C4-2B (cell line): Measurements from ENCODE around the gene PTN.

Source experiments
- H3K27ac ChIP-seq: fragments of 450-650 bp; 2 replicates; pipeline ENCODE4 v1.5.1; 2017
- ZFX ChIP-seq: fragments of 450-650 bp; IDR thresholded peaks from 2 replicates; pipeline ENCODE4 v1.6.1; 2017
- TF ChIP-seq, protein P1 (sequence below): fragments of 450-650 bp; conservative IDR thresholded peaks from 2 replicates; pipeline ENCODE4 v1.5.1; 2017; ENCODE audit warnings: mild to moderate bottlenecking

The PTN gene

DNA sequence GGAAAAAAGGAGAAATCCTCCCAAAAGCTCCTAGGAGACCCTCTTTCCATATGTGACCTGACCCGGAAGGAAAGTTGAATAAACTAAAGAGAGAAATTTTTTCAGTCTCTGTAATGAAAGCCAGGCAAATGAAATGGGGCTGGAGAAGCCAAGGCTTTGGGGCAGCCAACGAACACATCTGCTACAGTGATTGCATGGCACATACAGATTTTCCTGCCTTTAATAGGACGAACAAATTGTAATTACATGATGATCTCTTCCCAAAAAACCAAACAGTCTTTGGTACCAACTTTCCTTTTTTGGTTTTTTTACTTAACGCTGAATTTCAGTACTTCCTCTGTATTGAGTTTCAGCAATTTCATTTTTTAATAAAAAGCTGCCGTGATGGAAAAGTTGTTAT is 23.5 kb upstream of the PTN start:
- TF ChIP-seq, protein P1, sequence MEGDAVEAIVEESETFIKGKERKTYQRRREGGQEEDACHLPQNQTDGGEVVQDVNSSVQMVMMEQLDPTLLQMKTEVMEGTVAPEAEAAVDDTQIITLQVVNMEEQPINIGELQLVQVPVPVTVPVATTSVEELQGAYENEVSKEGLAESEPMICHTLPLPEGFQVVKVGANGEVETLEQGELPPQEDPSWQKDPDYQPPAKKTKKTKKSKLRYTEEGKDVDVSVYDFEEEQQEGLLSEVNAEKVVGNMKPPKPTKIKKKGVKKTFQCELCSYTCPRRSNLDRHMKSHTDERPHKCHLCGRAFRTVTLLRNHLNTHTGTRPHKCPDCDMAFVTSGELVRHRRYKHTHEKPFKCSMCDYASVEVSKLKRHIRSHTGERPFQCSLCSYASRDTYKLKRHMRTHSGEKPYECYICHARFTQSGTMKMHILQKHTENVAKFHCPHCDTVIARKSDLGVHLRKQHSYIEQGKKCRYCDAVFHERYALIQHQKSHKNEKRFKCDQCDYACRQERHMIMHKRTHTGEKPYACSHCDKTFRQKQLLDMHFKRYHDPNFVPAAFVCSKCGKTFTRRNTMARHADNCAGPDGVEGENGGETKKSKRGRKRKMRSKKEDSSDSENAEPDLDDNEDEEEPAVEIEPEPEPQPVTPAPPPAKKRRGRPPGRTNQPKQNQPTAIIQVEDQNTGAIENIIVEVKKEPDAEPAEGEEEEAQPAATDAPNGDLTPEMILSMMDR = no peak
- TF ChIP-seq ZFX = no peak

DNA sequence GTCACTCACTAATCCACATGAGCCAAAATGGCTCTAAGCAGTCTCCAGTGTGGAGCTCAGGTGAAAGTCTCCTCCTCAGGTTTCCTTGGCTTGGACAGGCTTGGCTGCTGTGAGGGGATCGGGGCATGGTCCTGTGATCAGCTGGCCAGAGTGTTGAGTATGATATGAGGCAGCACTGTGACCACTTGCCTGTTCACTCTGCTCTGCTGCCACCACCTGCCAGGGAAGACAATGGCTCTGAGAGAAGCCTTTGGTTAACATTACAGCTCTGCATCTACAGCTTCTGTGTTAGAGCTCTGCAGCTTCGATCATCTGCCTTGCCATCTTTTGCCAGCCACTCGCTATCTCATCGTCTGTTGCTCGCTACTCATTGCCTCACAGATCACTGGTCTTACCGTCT is 20.1 kb upstream of the PTN start:
- no peak for TF ChIP-seq ZFX
- TF ChIP-seq, protein P1 = no peak
- H3K27ac ChIP-seq = no peak overlapping the region

More for the DNA sequence above, 23.5 kb upstream of the PTN start:
- no peak overlapping the region for H3K27ac ChIP-seq

DNA sequence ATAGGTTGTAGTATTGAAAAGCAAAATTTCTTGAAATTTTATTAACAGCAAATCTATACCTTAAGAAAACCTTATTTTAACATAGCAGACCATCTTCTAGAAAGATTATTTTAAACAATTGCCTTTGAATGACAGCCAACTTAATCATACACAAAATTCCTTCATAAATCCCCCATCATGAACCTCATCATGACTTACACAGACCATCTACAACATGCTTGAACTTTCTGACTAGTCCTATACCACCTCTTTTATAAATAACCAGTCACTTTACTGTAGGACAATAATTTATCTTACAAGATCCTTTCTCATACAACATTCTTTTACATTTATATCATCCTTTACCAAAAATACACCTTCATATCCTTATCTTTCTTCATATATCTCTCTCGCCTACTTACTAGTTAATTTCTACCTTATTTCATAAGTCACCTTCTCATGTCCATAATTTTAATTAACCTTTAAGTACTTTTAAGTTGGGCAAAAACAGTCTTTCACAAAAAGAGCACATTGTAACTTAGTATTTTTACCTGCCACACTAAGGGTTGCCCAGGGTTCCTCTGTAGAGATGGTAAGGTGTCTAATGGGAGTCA is 16.6 kb upstream of the PTN start:
- TF ChIP-seq ZFX = no peak
- TF ChIP-seq, protein P1 = no peak
- no peak overlapping the region for H3K27ac ChIP-seq

DNA sequence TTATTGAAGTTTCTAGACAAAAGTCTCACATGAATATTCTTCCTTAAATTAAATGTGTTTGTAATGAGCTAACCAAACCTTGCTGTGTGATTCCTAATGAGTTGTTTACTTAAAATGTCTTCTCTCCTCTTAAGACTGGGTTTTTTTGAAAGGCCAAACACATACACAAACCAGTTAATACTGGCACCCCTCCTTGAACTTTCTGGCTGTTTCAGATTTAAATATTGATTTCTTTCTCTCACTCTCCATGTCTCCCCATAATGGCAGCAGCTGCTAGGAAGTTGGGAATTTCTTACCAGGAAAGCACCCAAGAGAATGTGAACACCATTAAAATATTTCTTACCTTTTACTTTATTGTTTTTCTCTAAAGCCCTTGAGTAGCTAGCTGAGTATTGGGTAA is 11.4 kb upstream of the PTN start:
- TF ChIP-seq, protein P1 = no peak
- no peak for TF ChIP-seq ZFX
- no peak overlapping the region for H3K27ac ChIP-seq

DNA sequence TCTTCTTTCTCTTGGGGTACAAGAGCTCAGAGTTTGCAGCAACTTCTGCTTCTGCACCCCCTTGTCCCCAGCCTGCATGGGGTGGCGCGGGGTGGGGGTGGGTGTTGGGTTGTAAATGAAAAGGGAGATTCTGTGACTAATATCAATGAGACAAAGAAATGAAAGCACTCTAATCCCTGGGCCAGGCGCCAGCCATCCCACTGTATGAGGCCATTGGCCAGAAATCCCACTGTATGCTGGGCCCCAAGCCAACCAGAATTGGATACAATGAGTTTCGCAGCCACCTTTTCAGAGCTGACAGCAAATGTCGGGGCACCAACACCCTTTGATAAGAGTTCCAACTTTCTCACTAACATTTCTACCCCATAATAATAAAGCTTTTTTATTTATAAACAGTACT is 10.9 kb upstream of the PTN start:
- TF ChIP-seq, protein P1 = no peak
- no peak for TF ChIP-seq ZFX
- no peak overlapping the region for H3K27ac ChIP-seq

DNA sequence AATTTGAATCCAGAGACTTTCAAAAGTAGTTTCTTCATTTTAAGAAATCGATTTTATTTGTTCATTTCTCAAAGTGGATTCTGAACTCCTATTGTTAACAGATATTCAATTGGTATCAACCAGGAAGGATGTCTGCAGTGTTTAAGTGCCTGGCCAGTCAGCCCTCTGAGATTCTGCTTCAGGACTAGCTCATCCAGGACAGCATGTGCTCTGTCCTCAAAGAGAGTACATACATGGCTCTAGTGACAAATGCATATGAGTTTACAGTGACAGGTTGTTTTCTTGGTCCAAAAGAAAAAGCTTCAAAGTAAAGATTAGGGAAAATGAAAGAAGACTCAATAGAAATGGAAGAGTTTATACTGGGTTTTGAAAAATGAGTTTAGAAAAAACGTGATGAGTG is 8.4 kb upstream of the PTN start:
- TF ChIP-seq, protein P1 = no peak
- no peak for TF ChIP-seq ZFX
- no peak overlapping the region for H3K27ac ChIP-seq

DNA sequence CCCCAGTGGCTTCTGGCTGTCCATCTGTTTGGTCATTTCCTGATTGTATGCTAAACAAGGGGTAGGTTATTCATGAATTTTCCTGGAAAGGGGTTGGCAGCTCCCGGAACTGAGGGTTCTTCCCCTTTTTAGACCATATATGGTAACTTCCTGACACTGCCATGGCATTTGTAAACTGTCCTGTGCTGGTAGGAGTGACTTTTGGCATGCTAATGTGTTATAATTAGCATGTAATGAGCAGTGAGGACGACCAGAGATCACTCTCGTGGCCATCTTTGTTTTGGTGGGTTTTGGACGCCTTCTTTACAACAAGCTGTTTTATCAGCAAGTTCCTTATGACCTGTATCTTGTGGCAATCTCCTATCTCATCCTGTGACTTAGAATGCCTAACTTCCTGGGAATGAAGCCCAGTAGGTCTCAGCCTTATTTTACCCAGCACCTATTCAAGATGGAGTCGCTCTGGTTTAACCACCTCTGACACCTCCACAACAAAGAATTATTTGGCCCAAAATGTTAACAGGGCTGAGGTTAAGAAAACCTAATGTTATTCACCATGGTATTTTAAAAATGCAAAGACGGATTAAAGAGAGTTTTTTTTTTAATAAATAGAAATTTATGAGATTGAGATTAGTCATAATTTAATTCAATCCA is 2.4 kb upstream of the PTN start:
- H3K27ac ChIP-seq = no peak overlapping the region
- no peak for TF ChIP-seq ZFX

DNA sequence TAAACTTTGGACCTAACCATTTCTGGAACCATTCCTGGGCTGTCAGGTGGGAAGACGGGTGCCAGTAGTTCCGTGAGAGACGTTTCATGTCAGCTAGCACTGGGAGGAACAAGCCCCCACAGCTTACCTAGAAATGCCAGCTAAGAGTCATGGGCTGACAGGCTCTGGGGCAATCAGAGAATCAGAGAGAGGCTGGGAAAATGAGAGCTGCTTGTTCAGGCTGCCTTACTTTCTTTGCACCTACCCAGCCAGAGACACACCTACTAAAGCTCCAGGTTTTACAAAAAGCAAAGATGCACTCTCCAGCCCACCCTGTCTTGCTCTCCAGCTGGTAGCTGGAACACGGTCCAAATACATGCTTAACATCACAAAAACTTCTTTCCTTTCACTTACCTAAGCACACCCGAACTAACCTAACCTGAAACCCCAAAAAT is 688 bp downstream of the PTN start:
- TF ChIP-seq, protein P1 = no peak
- no peak for TF ChIP-seq ZFX
- H3K27ac ChIP-seq = no peak overlapping the region
